ENCODE results near the gene NOCT.
"Not testable (repeated sequence)": the region's sequence is repeated elsewhere in the genome, so short reads cannot be mapped to it uniquely, and the experiment has no call there.

GRCh38 chr4:139000134-139000533, 15.4 kb upstream of the NOCT start:
- TF ChIP-seq POLR2A, CTCF (IDR thresholded peaks at IDR 0.05): not testable (repeated sequence)
